ENCODE data around the gene PSPH.

- TF ChIP-seq CTCF (conservative IDR thresholded peaks at IDR 0.05), result no peak
- TF ChIP-seq ZFX (IDR thresholded peaks at IDR 0.05), result no peak; the same call in 1 of the 2 replicates
Measured at GRCh38 chr7:56051053-56051338, 248 bp downstream of the PSPH start.
